ENCODE results near the gene RADX.

Gene RADX

GRCh38 chrX:106692425-106693065, 80.8 kb downstream of the RADX start:
- H3K4me3 ChIP-seq (ENCODE audit: low read depth, low read length), result no peak overlapping the region
- TF ChIP-seq MYC (IDR thresholded peaks at IDR 0.05; ENCODE audit: low read depth, low read length), result no peak
- TF ChIP-seq, protein P1, sequence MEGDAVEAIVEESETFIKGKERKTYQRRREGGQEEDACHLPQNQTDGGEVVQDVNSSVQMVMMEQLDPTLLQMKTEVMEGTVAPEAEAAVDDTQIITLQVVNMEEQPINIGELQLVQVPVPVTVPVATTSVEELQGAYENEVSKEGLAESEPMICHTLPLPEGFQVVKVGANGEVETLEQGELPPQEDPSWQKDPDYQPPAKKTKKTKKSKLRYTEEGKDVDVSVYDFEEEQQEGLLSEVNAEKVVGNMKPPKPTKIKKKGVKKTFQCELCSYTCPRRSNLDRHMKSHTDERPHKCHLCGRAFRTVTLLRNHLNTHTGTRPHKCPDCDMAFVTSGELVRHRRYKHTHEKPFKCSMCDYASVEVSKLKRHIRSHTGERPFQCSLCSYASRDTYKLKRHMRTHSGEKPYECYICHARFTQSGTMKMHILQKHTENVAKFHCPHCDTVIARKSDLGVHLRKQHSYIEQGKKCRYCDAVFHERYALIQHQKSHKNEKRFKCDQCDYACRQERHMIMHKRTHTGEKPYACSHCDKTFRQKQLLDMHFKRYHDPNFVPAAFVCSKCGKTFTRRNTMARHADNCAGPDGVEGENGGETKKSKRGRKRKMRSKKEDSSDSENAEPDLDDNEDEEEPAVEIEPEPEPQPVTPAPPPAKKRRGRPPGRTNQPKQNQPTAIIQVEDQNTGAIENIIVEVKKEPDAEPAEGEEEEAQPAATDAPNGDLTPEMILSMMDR (IDR thresholded peaks at IDR 0.05; ENCODE audit: low read depth, low read length), result no peak
- TF ChIP-seq, protein P2, sequence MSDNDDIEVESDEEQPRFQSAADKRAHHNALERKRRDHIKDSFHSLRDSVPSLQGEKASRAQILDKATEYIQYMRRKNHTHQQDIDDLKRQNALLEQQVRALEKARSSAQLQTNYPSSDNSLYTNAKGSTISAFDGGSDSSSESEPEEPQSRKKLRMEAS (IDR thresholded peaks at IDR 0.05; ENCODE audit: low read depth, low read length), result no peak
- no peak for TF ChIP-seq POLR2A (IDR thresholded peaks at IDR 0.05; ENCODE audit: extremely low read depth, insufficient read length)
- no peak for DNase-seq (ENCODE audit: low read depth)

GRCh38 chrX:106696502-106696901, 84.7 kb downstream of the RADX start:
- no peak overlapping the region for H3K4me3 ChIP-seq (ENCODE audit: low read depth, low read length)
- TF ChIP-seq, protein P1 (IDR thresholded peaks at IDR 0.05; ENCODE audit: low read depth, low read length), result no peak
- TF ChIP-seq, protein P2 (IDR thresholded peaks at IDR 0.05; ENCODE audit: low read depth, low read length), result no peak
- TF ChIP-seq POLR2A (IDR thresholded peaks at IDR 0.05; ENCODE audit: extremely low read depth, insufficient read length), result no peak
- no peak for DNase-seq (ENCODE audit: low read depth)

DNA sequence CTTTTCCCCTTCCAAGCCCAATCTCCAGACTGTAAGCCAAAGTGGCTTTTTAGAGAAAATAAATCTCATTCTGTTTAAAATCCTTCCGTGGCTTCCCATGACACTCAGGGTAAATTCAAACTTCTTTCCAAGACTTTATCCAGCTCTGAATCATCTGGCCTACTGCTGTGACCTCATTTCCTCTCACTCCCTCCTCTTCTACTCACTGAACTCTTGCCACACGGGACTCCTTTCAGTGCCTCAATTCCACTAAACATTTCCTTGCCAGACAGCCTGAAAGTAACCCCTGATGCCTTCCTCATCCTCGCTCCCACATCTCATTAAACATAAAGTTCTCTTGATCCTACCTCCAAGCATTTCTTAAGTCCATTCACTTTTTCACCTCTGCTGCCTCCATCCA, 86.9 kb downstream of the RADX start:
- H3K4me3 ChIP-seq (ENCODE audit: low read depth, low read length), result no peak overlapping the region
- no peak for DNase-seq (ENCODE audit: low read depth)
- TF ChIP-seq, protein P2 (IDR thresholded peaks at IDR 0.05; ENCODE audit: low read depth, low read length), result no peak
- TF ChIP-seq, protein P1 (IDR thresholded peaks at IDR 0.05; ENCODE audit: low read depth, low read length), result no peak
- TF ChIP-seq POLR2A (IDR thresholded peaks at IDR 0.05; ENCODE audit: extremely low read depth, insufficient read length) (no peak), MYC (IDR thresholded peaks at IDR 0.05; ENCODE audit: low read depth, low read length) (no peak)

DNA sequence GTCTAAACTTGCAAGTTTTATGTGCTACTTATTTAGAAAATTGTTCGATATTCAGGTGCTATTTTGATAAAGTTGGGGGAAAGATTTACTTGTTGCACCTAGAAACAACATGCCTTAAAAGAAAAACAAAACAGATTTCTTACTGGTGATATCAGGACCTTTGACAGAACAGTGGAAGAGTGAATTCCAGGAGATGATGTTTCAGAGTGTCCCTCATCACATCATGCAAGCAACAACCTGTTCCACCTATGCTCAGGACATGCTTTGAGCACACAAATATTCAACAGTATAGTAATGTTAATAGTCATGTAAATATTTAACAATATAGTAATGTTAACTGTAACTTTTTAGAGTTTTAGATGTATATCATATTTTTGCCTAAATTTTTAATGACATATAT, 90.9 kb downstream of the RADX start:
- no peak overlapping the region for H3K4me3 ChIP-seq (ENCODE audit: low read depth, low read length)
- TF ChIP-seq POLR2A (IDR thresholded peaks at IDR 0.05; ENCODE audit: extremely low read depth, insufficient read length) (no peak), MYC (IDR thresholded peaks at IDR 0.05; ENCODE audit: low read depth, low read length) (no peak)
- TF ChIP-seq, protein P1 (IDR thresholded peaks at IDR 0.05; ENCODE audit: low read depth, low read length), result no peak
- TF ChIP-seq, protein P2 (IDR thresholded peaks at IDR 0.05; ENCODE audit: low read depth, low read length), result no peak
- no peak for DNase-seq (ENCODE audit: low read depth)

GRCh38 chrX:106706466-106706865, 94.7 kb downstream of the RADX start:
- TF ChIP-seq, protein P2 (IDR thresholded peaks at IDR 0.05; ENCODE audit: low read depth, low read length), result no peak
- TF ChIP-seq POLR2A (IDR thresholded peaks at IDR 0.05; ENCODE audit: extremely low read depth, insufficient read length) (no peak), MYC (IDR thresholded peaks at IDR 0.05; ENCODE audit: low read depth, low read length) (no peak)
- TF ChIP-seq, protein P1 (IDR thresholded peaks at IDR 0.05; ENCODE audit: low read depth, low read length), result no peak
- DNase-seq (ENCODE audit: low read depth), result no peak
- H3K4me3 ChIP-seq (ENCODE audit: low read depth, low read length), result no peak overlapping the region

All from NB4 (cell line).